Measurements from ENCODE around the gene DKKL1.

GRCh38 chr19:49315111-49315510 lies 48.6 kb upstream of the DKKL1 start:
- TF ChIP-seq CTCF (conservative IDR thresholded peaks at IDR 0.05): no peak
- no peak for TF ChIP-seq ZFX (IDR thresholded peaks at IDR 0.05)
